Measurements from ENCODE around the gene IGF2. TPM values are rescaled to one million over a fixed set of nuclear protein-coding genes. Genes with fewer than 3 reads are reported as not detected.
A peak's percentile ranks its signal among the peaks of the same experiment; 100 is the strongest.

IGF2 gene
- total and polyA plus RNA-seq, 2 donors (not counting 3 experiments of a cell fraction or from before 2014, with no cell fraction given), result 5.7 to 21.0 TPM

GRCh38 chr11:2089536-2090165 is 49.5 kb downstream of the IGF2 start:
- no peaks in the 10 kb centered on the region for H3K36me3 ChIP-seq (ENCODE audit: control insufficient read depth in 2 of 2, extremely low read depth in 1 of 2, insufficient read depth in 2 of 2, low read length in 2 of 2)
- H3K4me2 ChIP-seq (ENCODE audit: insufficient read depth, low read length), result no peak overlapping the region
- H4K20me1 ChIP-seq (replicated peaks; ENCODE audit: control insufficient read depth, extremely low read depth, insufficient read depth, low read length), result no peaks in the 10 kb centered on the region
- POLR2A ChIA-PET, result no interaction called here
- H3K27me3 ChIP-seq (ENCODE audit: control insufficient read depth in 2 of 2, insufficient read depth in 2 of 2, low read length in 2 of 2), result no peaks in the 10 kb centered on the region
- H3K4me1 ChIP-seq (ENCODE audit: control insufficient read depth, extremely low read depth, insufficient read depth, low read length), result no peaks in the 10 kb centered on the region
- no peaks in the 10 kb centered on the region for H3K9me3 ChIP-seq (replicated peaks; ENCODE audit: control insufficient read depth, insufficient read depth, low read length)
- dilution Hi-C loops (cut with MboI; ENCODE audit: extremely low pct_ligation_motif_present, low sequenced_read_pairs), result no loop called here
- intact Hi-C loops (cut with micrococcal nuclease), result no loop called here
- H2AFZ ChIP-seq (ENCODE audit: low read depth, low read length), result no peak overlapping the region
- CTCF ChIA-PET, result interaction anchor here (1.0 to 1.9 kb wide), 5 partner anchors 10 to 64 kb away, joined by 3 to 14 read pairs (median 5); no protein-coding TSS in a partner anchor
- no peak overlapping the region for H3K9ac ChIP-seq (replicated peaks; ENCODE audit: extremely low read depth, insufficient read depth, low read length)
- no peak overlapping the region for H3K27ac ChIP-seq (ENCODE audit: insufficient read depth, low read depth, low read length)
- no TSS peak for BruUV-seq (replicated peaks)
- TF ChIP-seq, protein P1, sequence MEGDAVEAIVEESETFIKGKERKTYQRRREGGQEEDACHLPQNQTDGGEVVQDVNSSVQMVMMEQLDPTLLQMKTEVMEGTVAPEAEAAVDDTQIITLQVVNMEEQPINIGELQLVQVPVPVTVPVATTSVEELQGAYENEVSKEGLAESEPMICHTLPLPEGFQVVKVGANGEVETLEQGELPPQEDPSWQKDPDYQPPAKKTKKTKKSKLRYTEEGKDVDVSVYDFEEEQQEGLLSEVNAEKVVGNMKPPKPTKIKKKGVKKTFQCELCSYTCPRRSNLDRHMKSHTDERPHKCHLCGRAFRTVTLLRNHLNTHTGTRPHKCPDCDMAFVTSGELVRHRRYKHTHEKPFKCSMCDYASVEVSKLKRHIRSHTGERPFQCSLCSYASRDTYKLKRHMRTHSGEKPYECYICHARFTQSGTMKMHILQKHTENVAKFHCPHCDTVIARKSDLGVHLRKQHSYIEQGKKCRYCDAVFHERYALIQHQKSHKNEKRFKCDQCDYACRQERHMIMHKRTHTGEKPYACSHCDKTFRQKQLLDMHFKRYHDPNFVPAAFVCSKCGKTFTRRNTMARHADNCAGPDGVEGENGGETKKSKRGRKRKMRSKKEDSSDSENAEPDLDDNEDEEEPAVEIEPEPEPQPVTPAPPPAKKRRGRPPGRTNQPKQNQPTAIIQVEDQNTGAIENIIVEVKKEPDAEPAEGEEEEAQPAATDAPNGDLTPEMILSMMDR (IDR thresholded peaks at IDR 0.05; ENCODE audit: extremely low read depth in 1 of 2, insufficient read depth in 1 of 2, low read depth in 1 of 2, low read length in 2 of 2), result no peak
- no peak for TF ChIP-seq MYC (IDR thresholded peaks at IDR 0.05; ENCODE audit: low read depth, low read length)
- TF ChIP-seq EZH2 (IDR thresholded peaks at IDR 0.05; ENCODE audit: borderline replicate concordance, low read depth, low read length, severe bottlenecking), result no peak
- TF ChIP-seq POLR2A (IDR thresholded peaks at IDR 0.05; ENCODE audit: low read depth, low read length), result no peak
- no peaks in the 10 kb centered on the region for H3K9me1 ChIP-seq (replicated peaks; ENCODE audit: control insufficient read depth, extremely low read depth, insufficient read depth, low read length)
- no peak overlapping the region for H3K4me3 ChIP-seq (replicated peaks in 1 of 3; ENCODE audit: insufficient read depth in 1 of 3, low read depth in 1 of 3, low read length in 3 of 3)
- FAIRE-seq (peak; percentile 77), DNase-seq (ENCODE audit: low read depth, low spot score) (peak; percentile 43)
- no peaks in the 10 kb centered on the region for H3K79me2 ChIP-seq (ENCODE audit: control insufficient read depth, insufficient read depth, low read length)
